K562 (cell line): ENCODE measurements around the gene TMEM108. TPM values are rescaled to one million over a fixed set of nuclear protein-coding genes. Genes with fewer than 3 reads are reported as not detected.

Experiments used
- ATAC-seq: fragments of 200-7000 bp; cut with Tn5 transposase; 3 replicates; pipeline ENCODE4 v1.9.1; 2020; ENCODE audit warnings: moderate library complexity
- BruUV-seq: library from RNA; stranded (reverse); fragments of 400-500 nt; replicated peaks from 2 replicates; lab custom pipeline; 2021; lab: Mats Ljungman, UMichigan
- CTCF ChIA-PET: fragments of 300-600 bp; formaldehyde crosslinking; extraction: SDS; loops from one replicate; lab custom pipeline; 2021; ENCODE audit warnings: low intra/inter-chr PET ratio; lab: Yijun Ruan, JAX
- POLR2A ChIA-PET: fragments of 300-600, 350-650 bp; sonication (Branson Sonifier 250); formaldehyde crosslinking; extraction: SDS; loops from one replicate; lab custom pipeline; 2021; ENCODE audit warnings: antibody characterized with exemption, inconsistent platforms; lab: Yijun Ruan, JAX
- DNase-seq, 4 experiments: peaks; one replicate each; pipeline versions ENCODE4 v3.0.0 to v3.0.0-alpha.2; 2011 to 2018; ENCODE audit warnings: low spot score in 3 of 4, mixed read lengths in 3 of 4; ENCODE audit errors: extremely low read depth in 1 of 4
- FAIRE-seq: peaks from 2 replicates; lab custom pipeline; 2011; peaks lifted over from hg19 to GRCh38; lab: Jason Lieb, UNC
- H2AFZ ChIP-seq: 2 replicates; pipeline ENCODE4 v1.6.0; 2011; ENCODE audit warnings: low read depth, low read length, control low read depth, inconsistent platforms
- H3K27ac ChIP-seq: fragments of 200-600 bp; 3 replicates; pipeline ENCODE4 v1.8.0; 2011; ENCODE audit warnings: low read depth, mild to moderate bottlenecking, control low read depth, inconsistent platforms, low read length, moderate library complexity, mixed read lengths; ENCODE audit errors: extremely low read depth
- H3K27me3 ChIP-seq, 2 experiments: fragments of 300-600 bp in 1 of 2; 2 replicates in 1 of 2; 3 replicates in 1 of 2; pipeline versions ENCODE4 v1.6.0 to v1.8.0; 2011; ENCODE audit warnings: inconsistent platforms in 2 of 2, low read length in 2 of 2, mild to moderate bottlenecking in 1 of 2, mixed read lengths in 1 of 2, moderate library complexity in 1 of 2; ENCODE audit not compliant: control insufficient read depth in 2 of 2, insufficient read depth in 2 of 2
- H3K36me3 ChIP-seq: fragments of 300-600 bp; 3 replicates; pipeline ENCODE4 v1.8.0; 2011; ENCODE audit warnings: mild to moderate bottlenecking, low read length, inconsistent platforms; ENCODE audit not compliant: control insufficient read depth, insufficient read depth
- H3K4me1 ChIP-seq, 2 experiments: fragments of 200-600 bp in 1 of 2; replicated peaks in 1 of 2; 2 replicates in 1 of 2; 3 replicates in 1 of 2; pipeline versions ENCODE4 v1.5.1 to v1.8.0; 2011; ENCODE audit warnings: inconsistent platforms in 2 of 2, low read length in 2 of 2, mild to moderate bottlenecking in 1 of 2, mixed read lengths in 1 of 2, moderate library complexity in 1 of 2; ENCODE audit not compliant: control insufficient read depth in 2 of 2, insufficient read depth in 2 of 2
- H3K4me2 ChIP-seq: 2 replicates; pipeline ENCODE4 v1.6.1; 2011; ENCODE audit warnings: low read length, control low read depth, inconsistent platforms, mixed read lengths; ENCODE audit not compliant: insufficient read depth
- H3K4me3 ChIP-seq: fragments of 200-600 bp; sonication (generic), shearing (Covaris generic); 2 replicates; pipeline ENCODE4 v1.5.1; 2016; ENCODE audit warnings: control low read depth, inconsistent platforms
- H3K79me2 ChIP-seq: fragments of 200-600 bp; 3 replicates; pipeline ENCODE4 v1.8.0; 2011; ENCODE audit warnings: low read length, inconsistent platforms; ENCODE audit not compliant: control insufficient read depth, insufficient read depth
- H3K9ac ChIP-seq, 2 experiments: 2 replicates each; pipeline versions ENCODE4 v1.6.0 to v1.6.1; 2011; ENCODE audit warnings: low read depth in 2 of 2, low read length in 2 of 2, control low read depth in 1 of 2, inconsistent platforms in 1 of 2, mild to moderate bottlenecking in 1 of 2, mixed read lengths in 1 of 2; ENCODE audit not compliant: insufficient read depth in 1 of 2
- H3K9me1 ChIP-seq: one replicate; pipeline ENCODE4 v1.6.0; 2011; ENCODE audit warnings: inconsistent platforms, mild to moderate bottlenecking, low read length, moderate library complexity; ENCODE audit not compliant: control insufficient read depth, insufficient read depth
- H3K9me3 ChIP-seq: replicated peaks from 2 replicates; pipeline ENCODE4 v1.5.1; 2011; ENCODE audit warnings: low read depth, low read length, inconsistent platforms; ENCODE audit not compliant: control insufficient read depth, insufficient read depth
- H4K20me1 ChIP-seq: replicated peaks from 2 replicates; pipeline ENCODE4 v1.6.1; 2011; ENCODE audit warnings: low read length, inconsistent platforms, mixed read lengths; ENCODE audit not compliant: control insufficient read depth, insufficient read depth
- ELF2 ChIP-seq: fragments of 250-450 bp; sonication (Bioruptor Pico); IDR thresholded peaks from 2 replicates; pipeline ENCODE4 v1.5.0; 2021; ENCODE audit warnings: mild to moderate bottlenecking
- MIER1 ChIP-seq: fragments of 450-650 bp; IDR thresholded peaks from 2 replicates; pipeline ENCODE4 v1.6.1; 2016; ENCODE audit warnings: antibody characterized with exemption, mild to moderate bottlenecking, low read depth
- ZFX ChIP-seq: sonication (generic); formaldehyde crosslinking; IDR thresholded peaks from 2 replicates; pipeline ENCODE4 v1.8.0; 2022; ENCODE audit warnings: mild to moderate bottlenecking, missing genetic modification reagents, moderate library complexity
- ZNF146 ChIP-seq: IDR thresholded peaks from one replicate; pipeline ENCODE4 v1.6.1; 2018; ENCODE audit warnings: missing compliant biosample characterization; ENCODE audit not compliant: unreplicated experiment
- WGBS: fragments of 100-300 bp; shearing (Covaris generic); methylation state at CpG from one replicate; pipeline ENCODE4 v1.1.6; 2016; ENCODE audit warnings: low coverage, mixed read lengths; ENCODE audit not compliant: insufficient coverage; ENCODE audit errors: missing lambda C conversion rate; 5-methylcytosine and 5-hydroxymethylcytosine counted together
- in situ Hi-C: fragments of 300-500 bp; cut with MboI; formaldehyde crosslinking; loops from 4 replicates; pipeline ENCODE4 v1.15.0; 2018; ENCODE audit warnings: inconsistent platforms, mixed read lengths
- intact Hi-C: fragments of 100-400 bp; cut with micrococcal nuclease; formaldehyde crosslinking; loops from 2 replicates; pipeline ENCODE4 v1.14.2; 2022
- polyA plus RNA-seq, 8 experiments: library from polyadenylated mRNA; depleted of rRNA in 4 of 8; stranded (reverse) in 5 of 8; unstranded in 3 of 8; fragments of >200 nt; fragmentation: Nextera tagmentation in 2 of 8; fragmentation: Illumina TruSeq in 1 of 8; extraction: Ambion mirVana in 2 of 8; extraction: Trizol in 1 of 8; gene quantifications; 2 replicates each; pipeline versions ENCODE4 v1.2.1 to v1.2.3, GENCODE V29; 2011 to 2014; ENCODE audit warnings: inconsistent platforms in 1 of 8, missing spikeins in 1 of 8
- total RNA-seq, 7 experiments: library from RNA; depleted of rRNA in 6 of 7; stranded (reverse); fragments of >200 nt in 6 of 7; fragmentation: Illumina TruSeq in 2 of 7; extraction: Trizol in 2 of 7; gene quantifications; 2 replicates each; pipeline versions ENCODE4 v1.2.1 to v1.2.3, GENCODE V29; 2011 to 2021; ENCODE audit warnings: low replicate concordance in 1 of 7
- TF ChIP-seq, protein P1 (sequence below): fragments of 450-650 bp; IDR thresholded peaks from 2 replicates; pipeline ENCODE4 v1.6.1; 2014; ENCODE audit warnings: low read depth, mild to moderate bottlenecking, moderate library complexity, borderline replicate concordance

The TMEM108 gene
- total and polyA plus RNA-seq, 9 of the 15 experiments (the other 6 are each of a cell fraction or from before 2014, with no cell fraction given) = 0.65 to 11.1 (median 3.4) TPM

DNA sequence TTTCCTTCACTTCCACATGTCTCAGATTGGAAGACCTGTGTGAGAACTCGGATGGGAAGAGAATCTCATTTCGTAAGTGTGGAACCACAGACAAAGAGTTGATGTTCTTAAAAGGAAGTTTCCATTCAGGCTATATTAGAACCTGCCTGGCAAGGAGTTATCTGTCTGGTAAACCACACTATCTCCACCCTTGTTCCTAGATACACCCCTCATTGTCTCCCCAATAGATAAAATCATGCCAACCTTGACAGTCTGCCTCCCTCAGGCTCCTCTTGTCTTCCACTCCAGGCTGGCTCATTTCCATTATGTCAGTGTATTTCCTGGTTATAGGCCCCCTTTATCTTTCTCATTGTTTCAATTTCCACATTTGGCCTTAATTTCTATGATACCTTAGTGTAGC, 89.2 kb downstream of the TMEM108 start:
- H3K9ac ChIP-seq = no peak overlapping the region
- H2AFZ ChIP-seq = no peak overlapping the region
- 65% methylated on average over 2 of the region's 2 CpGs for WGBS
- no peaks in the 10 kb centered on the region for H3K36me3 ChIP-seq
- DNase-seq (no peak), ATAC-seq (no peak), FAIRE-seq (no peak)
- TF ChIP-seq ZFX (CRISPR knock-in tag) (no peak), ELF2 (CRISPR knock-in tag) (no peak), MIER1 (no peak), ZNF146 (CRISPR knock-in tag) (no peak)
- TF ChIP-seq, protein P1, sequence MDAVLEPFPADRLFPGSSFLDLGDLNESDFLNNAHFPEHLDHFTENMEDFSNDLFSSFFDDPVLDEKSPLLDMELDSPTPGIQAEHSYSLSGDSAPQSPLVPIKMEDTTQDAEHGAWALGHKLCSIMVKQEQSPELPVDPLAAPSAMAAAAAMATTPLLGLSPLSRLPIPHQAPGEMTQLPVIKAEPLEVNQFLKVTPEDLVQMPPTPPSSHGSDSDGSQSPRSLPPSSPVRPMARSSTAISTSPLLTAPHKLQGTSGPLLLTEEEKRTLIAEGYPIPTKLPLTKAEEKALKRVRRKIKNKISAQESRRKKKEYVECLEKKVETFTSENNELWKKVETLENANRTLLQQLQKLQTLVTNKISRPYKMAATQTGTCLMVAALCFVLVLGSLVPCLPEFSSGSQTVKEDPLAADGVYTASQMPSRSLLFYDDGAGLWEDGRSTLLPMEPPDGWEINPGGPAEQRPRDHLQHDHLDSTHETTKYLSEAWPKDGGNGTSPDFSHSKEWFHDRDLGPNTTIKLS = no peak
- H3K79me2 ChIP-seq = no peaks in the 10 kb centered on the region
- in situ Hi-C loops (loop anchor here (5.0 kb wide), 1 partner anchor 35 kb away; no protein-coding TSS in a partner anchor), intact Hi-C loops (no loop called here)
- H3K27ac ChIP-seq = no peak overlapping the region
- no peaks in the 10 kb centered on the region for H4K20me1 ChIP-seq
- H3K27me3 ChIP-seq = no peaks in the 10 kb centered on the region
- CTCF ChIA-PET = no interaction called here
- no peaks in the 10 kb centered on the region for H3K9me1 ChIP-seq
- H3K4me1 ChIP-seq = peaks cover 0 to 2% of the 10 kb centered on the region in 2 experiments; a peak in 2 of 5 replicates
- no peak overlapping the region for H3K4me2 ChIP-seq
- BruUV-seq = no TSS peak
- no peak overlapping the region for H3K4me3 ChIP-seq
- no peaks in the 10 kb centered on the region for H3K9me3 ChIP-seq
- POLR2A ChIA-PET = no interaction called here
